Endothelial cell of umbilical vein (primary cell): ENCODE data around the gene MUC5AC. TPM values are rescaled to one million over a fixed set of nuclear protein-coding genes. Genes with fewer than 3 reads are reported as not detected.

Source experiments
- BruUV-seq: library from RNA; stranded (reverse); fragments of 400-500 nt; replicated peaks from 2 replicates; lab custom pipeline; 2021; lab: Mats Ljungman, UMichigan
- CTCF ChIA-PET: fragments of 300-600, 350-600 bp; sonication (Branson Sonifier 250); formaldehyde crosslinking; loops from one replicate; lab custom pipeline; 2021; ENCODE audit warnings: antibody characterized with exemption, inconsistent platforms; lab: Charles Lee
- POLR2A ChIA-PET: fragments of 300-600, 350-600 bp; sonication (Branson Sonifier 250); formaldehyde crosslinking; loops from one replicate; lab custom pipeline; 2021; ENCODE audit warnings: antibody characterized with exemption, inconsistent platforms; lab: Charles Lee
- DNase-seq: peaks from one replicate; pipeline ENCODE4 v3.0.0-alpha.2; 2011; ENCODE audit warnings: low read depth, low spot score
- FAIRE-seq: peaks from 2 replicates; lab custom pipeline; 2011; peaks lifted over from hg19 to GRCh38; lab: Jason Lieb, UNC
- H2AFZ ChIP-seq: 2 replicates; pipeline ENCODE4 v1.6.0; 2012; ENCODE audit warnings: low read depth, low read length, control low read depth, inconsistent platforms
- H3K27ac ChIP-seq: 2 replicates; pipeline ENCODE4 v1.5.1; 2011; ENCODE audit warnings: low read depth, mild to moderate bottlenecking, control low read depth, low read length, moderate library complexity; ENCODE audit not compliant: insufficient read depth
- H3K27me3 ChIP-seq, 2 experiments: 2 replicates each; pipeline versions ENCODE4 v1.6.0 to v1.6.1; 2011; ENCODE audit warnings: low read length in 2 of 2, mixed read lengths in 1 of 2; ENCODE audit not compliant: control insufficient read depth in 2 of 2, insufficient read depth in 2 of 2
- H3K36me3 ChIP-seq, 2 experiments: 2 replicates in 1 of 2; 3 replicates in 1 of 2; pipeline ENCODE4 v1.5.1; 2011; ENCODE audit warnings: low read length in 2 of 2, mild to moderate bottlenecking in 1 of 2, moderate library complexity in 1 of 2; ENCODE audit not compliant: control insufficient read depth in 2 of 2, insufficient read depth in 2 of 2; ENCODE audit errors: extremely low read depth in 1 of 2
- H3K4me1 ChIP-seq: 3 replicates; pipeline ENCODE4 v1.5.1; 2011; ENCODE audit warnings: mild to moderate bottlenecking, low read length; ENCODE audit not compliant: control insufficient read depth, insufficient read depth; ENCODE audit errors: extremely low read depth
- H3K4me2 ChIP-seq: 2 replicates; pipeline ENCODE4 v1.6.1; 2011; ENCODE audit warnings: low read length, control low read depth, mixed read lengths; ENCODE audit not compliant: insufficient read depth
- H3K4me3 ChIP-seq, 3 experiments: fragments of 200-600 bp in 1 of 3; sonication (generic), shearing (Covaris generic) in 1 of 3; replicated peaks in 1 of 3; 2 replicates each; pipeline ENCODE4 v1.5.1; 2011 to 2016; ENCODE audit warnings: control low read depth in 3 of 3, low read length in 3 of 3, mild to moderate bottlenecking in 2 of 3, inconsistent platforms in 1 of 3, low read depth in 1 of 3, moderate library complexity in 1 of 3; ENCODE audit not compliant: insufficient read depth in 1 of 3
- H3K79me2 ChIP-seq: 2 replicates; pipeline ENCODE4 v1.6.0; 2012; ENCODE audit warnings: low read length, inconsistent platforms; ENCODE audit not compliant: control insufficient read depth, insufficient read depth
- H3K9ac ChIP-seq: replicated peaks from 2 replicates; pipeline ENCODE3; 2011; ENCODE audit warnings: low read length, control low read depth; ENCODE audit not compliant: insufficient read depth; ENCODE audit errors: extremely low read depth
- H3K9me1 ChIP-seq: replicated peaks from 3 replicates; pipeline ENCODE4 v1.6.0; 2011; ENCODE audit warnings: mild to moderate bottlenecking, low read length; ENCODE audit not compliant: control insufficient read depth, insufficient read depth; ENCODE audit errors: extremely low read depth
- H3K9me3 ChIP-seq: replicated peaks from 2 replicates; pipeline ENCODE4 v1.5.1; 2012; ENCODE audit warnings: low read length, inconsistent platforms; ENCODE audit not compliant: control insufficient read depth, insufficient read depth
- H4K20me1 ChIP-seq: replicated peaks from 2 replicates; pipeline ENCODE3; 2011; ENCODE audit warnings: mild to moderate bottlenecking, low read length; ENCODE audit not compliant: control insufficient read depth, insufficient read depth; ENCODE audit errors: extremely low read depth
- EZH2 ChIP-seq: IDR thresholded peaks from 2 replicates; pipeline ENCODE4 v1.6.1; 2012; ENCODE audit warnings: borderline replicate concordance, low read depth, mild to moderate bottlenecking, moderate library complexity, low read length, inconsistent platforms; ENCODE audit not compliant: severe bottlenecking
- FOS ChIP-seq: IDR thresholded peaks from 2 replicates; pipeline ENCODE4 v1.6.1; 2011; ENCODE audit warnings: mild to moderate bottlenecking, low read length, moderate library complexity, borderline replicate concordance; ENCODE audit not compliant: insufficient read depth
- GATA2 ChIP-seq: IDR thresholded peaks from 2 replicates; pipeline ENCODE4 v1.7.0; 2011; ENCODE audit warnings: low read depth, mild to moderate bottlenecking, moderate library complexity, mixed read lengths, low read length; ENCODE audit not compliant: insufficient read length, insufficient read depth
- JUN ChIP-seq: IDR thresholded peaks from 2 replicates; pipeline ENCODE4 v1.6.1; 2011; ENCODE audit warnings: borderline replicate concordance, low read depth; ENCODE audit not compliant: insufficient read length, insufficient read depth
- MYC ChIP-seq: IDR thresholded peaks from one replicate; pipeline ENCODE4 v1.6.1; 2011; ENCODE audit warnings: mild to moderate bottlenecking, low read depth, low read length
- POLR2A ChIP-seq: IDR thresholded peaks from 2 replicates; pipeline ENCODE4 v1.6.1; 2012; ENCODE audit warnings: low read depth, mild to moderate bottlenecking, control low read depth, low read length
- POLR2AphosphoS5 ChIP-seq: IDR thresholded peaks from 2 replicates; pipeline ENCODE4 v1.6.1; 2012; ENCODE audit warnings: low read depth, mild to moderate bottlenecking, control low read depth, low read length, moderate library complexity; ENCODE audit not compliant: insufficient read depth
- dilution Hi-C: fragments of 300-500 bp; cut with MboI; formaldehyde crosslinking; loops from one replicate; pipeline ENCODE4 v1.15.0; 2019; ENCODE audit warnings: low sequenced_read_pairs; ENCODE audit not compliant: extremely low pct_ligation_motif_present
- intact Hi-C: fragments of 100-400 bp; cut with micrococcal nuclease; formaldehyde crosslinking; loops from one replicate; pipeline ENCODE4 v1.10.0; 2022
- polyA plus RNA-seq, 4 experiments: library from polyadenylated mRNA; depleted of rRNA in 3 of 4; stranded (reverse) in 3 of 4; unstranded in 1 of 4; fragments of >200 nt; gene quantifications; 2 replicates each; pipeline versions ENCODE4 v1.2.1 to v1.2.3, GENCODE V29; 2011 to 2012; ENCODE audit warnings: missing spikeins in 1 of 4
- total RNA-seq: library from RNA; stranded (reverse); gene quantifications from 2 replicates; pipeline ENCODE4 v1.2.3, GENCODE V29; 2021
- TF ChIP-seq, protein P1 (sequence below), 2 donors: IDR thresholded peaks; 1 replicate in 1 of 2; 2 replicates in 1 of 2; pipeline ENCODE4 v1.5.1; 2011; ENCODE audit warnings: low read length in 2 of 2, mild to moderate bottlenecking in 2 of 2, moderate library complexity in 2 of 2, control low read depth in 1 of 2, inconsistent platforms in 1 of 2, low read depth in 1 of 2; ENCODE audit not compliant: insufficient read depth in 1 of 2; ENCODE audit errors: extremely low read depth in 1 of 2
- TF ChIP-seq, protein P2 (sequence below): IDR thresholded peaks from 2 replicates; pipeline ENCODE4 v1.6.1; 2011; ENCODE audit not compliant: insufficient read depth, insufficient read length

MUC5AC gene
- total and polyA plus RNA-seq, 2 donors (not counting 3 experiments of a cell fraction or from before 2014, with no cell fraction given): not detected

DNA sequence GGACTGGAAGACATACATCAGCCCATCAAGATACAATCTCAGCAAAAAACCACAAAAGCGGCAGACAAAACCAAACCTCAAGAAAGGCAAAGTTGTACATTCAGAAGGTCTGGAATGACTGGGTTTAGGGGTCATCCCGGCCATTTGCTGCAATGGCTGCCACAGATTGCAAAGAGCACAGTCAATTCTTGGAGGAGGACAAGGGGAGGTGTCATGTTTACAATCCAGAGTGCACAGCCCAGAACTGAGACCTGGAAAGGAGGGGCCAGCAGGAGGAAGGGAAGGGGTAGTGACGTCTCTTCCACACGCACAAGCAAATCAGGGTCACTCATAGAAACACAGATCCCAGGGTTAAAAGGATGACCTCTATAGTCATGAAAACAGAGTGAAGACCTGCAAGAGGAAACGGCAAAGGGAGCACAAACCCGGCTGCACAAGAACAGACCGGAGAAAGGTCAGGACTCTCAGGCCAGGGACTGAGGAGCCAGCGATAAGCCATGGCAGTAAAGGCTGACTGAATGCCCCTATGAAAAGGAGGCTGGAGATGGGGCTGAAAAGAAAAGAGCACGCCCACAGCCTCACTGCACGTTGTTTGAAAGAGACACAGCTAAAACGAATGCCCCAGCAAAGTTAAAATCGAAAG, 18.2 kb upstream of the MUC5AC start:
- Histone ChIP-seq H3K79me2 (no peaks in the 10 kb centered on the region), H2AFZ (peak overlapping the region; percentile 0), H3K9me1 (no peaks in the 10 kb centered on the region), H3K36me3 (no peaks in the 10 kb centered on the region), H3K4me2 (no peak overlapping the region), H4K20me1 (no peaks in the 10 kb centered on the region), H3K4me3 (no peak overlapping the region), H3K9ac (no peak overlapping the region), H3K9me3 (no peaks in the 10 kb centered on the region), H3K27ac (no peak overlapping the region), H3K4me1 (no peaks in the 10 kb centered on the region), H3K27me3 (peaks cover 5 to 6% of the 10 kb centered on the region in 2 experiments)
- dilution Hi-C loops: no loop called here
- ChIA-PET POLR2A (no interaction called here), CTCF (interaction anchor here (0.7 kb wide), 1 partner anchor 14 kb away, joined by 3 read pairs; no protein-coding TSS in a partner anchor)
- TF ChIP-seq GATA2: no peak
- TF ChIP-seq POLR2A: no peak
- TF ChIP-seq, protein P1, sequence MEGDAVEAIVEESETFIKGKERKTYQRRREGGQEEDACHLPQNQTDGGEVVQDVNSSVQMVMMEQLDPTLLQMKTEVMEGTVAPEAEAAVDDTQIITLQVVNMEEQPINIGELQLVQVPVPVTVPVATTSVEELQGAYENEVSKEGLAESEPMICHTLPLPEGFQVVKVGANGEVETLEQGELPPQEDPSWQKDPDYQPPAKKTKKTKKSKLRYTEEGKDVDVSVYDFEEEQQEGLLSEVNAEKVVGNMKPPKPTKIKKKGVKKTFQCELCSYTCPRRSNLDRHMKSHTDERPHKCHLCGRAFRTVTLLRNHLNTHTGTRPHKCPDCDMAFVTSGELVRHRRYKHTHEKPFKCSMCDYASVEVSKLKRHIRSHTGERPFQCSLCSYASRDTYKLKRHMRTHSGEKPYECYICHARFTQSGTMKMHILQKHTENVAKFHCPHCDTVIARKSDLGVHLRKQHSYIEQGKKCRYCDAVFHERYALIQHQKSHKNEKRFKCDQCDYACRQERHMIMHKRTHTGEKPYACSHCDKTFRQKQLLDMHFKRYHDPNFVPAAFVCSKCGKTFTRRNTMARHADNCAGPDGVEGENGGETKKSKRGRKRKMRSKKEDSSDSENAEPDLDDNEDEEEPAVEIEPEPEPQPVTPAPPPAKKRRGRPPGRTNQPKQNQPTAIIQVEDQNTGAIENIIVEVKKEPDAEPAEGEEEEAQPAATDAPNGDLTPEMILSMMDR (IDR thresholded peaks at IDR 0.05; ENCODE audit: extremely low read depth in 1 of 2, insufficient read depth in 1 of 2, low read depth in 1 of 2, low read length in 2 of 2): no peak
- TF ChIP-seq FOS: no peak
- no peak for TF ChIP-seq JUN
- TF ChIP-seq, protein P2, sequence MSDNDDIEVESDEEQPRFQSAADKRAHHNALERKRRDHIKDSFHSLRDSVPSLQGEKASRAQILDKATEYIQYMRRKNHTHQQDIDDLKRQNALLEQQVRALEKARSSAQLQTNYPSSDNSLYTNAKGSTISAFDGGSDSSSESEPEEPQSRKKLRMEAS: no peak
- no peak for TF ChIP-seq POLR2AphosphoS5
- no peak for TF ChIP-seq MYC
- no peak for TF ChIP-seq EZH2
- DNase-seq (peak; percentile 31), FAIRE-seq (no peak)
- BruUV-seq: no TSS peak
- intact Hi-C loops: no loop called here
